Subcutaneous abdominal adipose tissue (tissue), 5 donors: ENCODE data around the gene BICD2.

Source experiments
- H3K27ac ChIP-seq: one replicate; pipeline ENCODE4 v1.7.0; 2013; ENCODE audit warnings: low read depth, mild to moderate bottlenecking, inconsistent platforms, low read length, moderate library complexity
- H3K27me3 ChIP-seq, 5 donors: one replicate each; pipeline ENCODE4 v1.7.0; 2013; ENCODE audit warnings: low read length in 5 of 5, inconsistent platforms in 1 of 5; ENCODE audit not compliant: control insufficient read depth in 5 of 5, insufficient read depth in 4 of 5
- H3K36me3 ChIP-seq, 5 donors: one replicate each; pipeline ENCODE4 v1.7.0; 2013; ENCODE audit warnings: low read length in 5 of 5; ENCODE audit not compliant: control insufficient read depth in 5 of 5, insufficient read depth in 5 of 5
- H3K4me1 ChIP-seq, 5 donors: one replicate each; pipeline ENCODE4 v1.7.0; 2013; ENCODE audit warnings: low read length in 5 of 5, mild to moderate bottlenecking in 3 of 5, moderate library complexity in 1 of 5; ENCODE audit not compliant: control insufficient read depth in 5 of 5, insufficient read depth in 5 of 5
- H3K4me3 ChIP-seq, 5 donors: one replicate each; pipeline ENCODE4 v1.7.0; 2013; ENCODE audit warnings: low read length in 5 of 5, low read depth in 1 of 5
- H3K9ac ChIP-seq, 5 donors: one replicate each; pipeline ENCODE4 v1.7.0; 2013; ENCODE audit warnings: low read length in 5 of 5, mild to moderate bottlenecking in 4 of 5, moderate library complexity in 3 of 5
- H3K9me3 ChIP-seq, 5 donors: one replicate each; pipeline ENCODE4 v1.7.0; 2013; ENCODE audit warnings: low read length in 5 of 5; ENCODE audit not compliant: control insufficient read depth in 5 of 5
- donor health status: healthy.
- donor health status: healthy.
- donor health status: healthy.
- donor health status: healthy.
- donor health status: healthy.

Gene BICD2

DNA sequence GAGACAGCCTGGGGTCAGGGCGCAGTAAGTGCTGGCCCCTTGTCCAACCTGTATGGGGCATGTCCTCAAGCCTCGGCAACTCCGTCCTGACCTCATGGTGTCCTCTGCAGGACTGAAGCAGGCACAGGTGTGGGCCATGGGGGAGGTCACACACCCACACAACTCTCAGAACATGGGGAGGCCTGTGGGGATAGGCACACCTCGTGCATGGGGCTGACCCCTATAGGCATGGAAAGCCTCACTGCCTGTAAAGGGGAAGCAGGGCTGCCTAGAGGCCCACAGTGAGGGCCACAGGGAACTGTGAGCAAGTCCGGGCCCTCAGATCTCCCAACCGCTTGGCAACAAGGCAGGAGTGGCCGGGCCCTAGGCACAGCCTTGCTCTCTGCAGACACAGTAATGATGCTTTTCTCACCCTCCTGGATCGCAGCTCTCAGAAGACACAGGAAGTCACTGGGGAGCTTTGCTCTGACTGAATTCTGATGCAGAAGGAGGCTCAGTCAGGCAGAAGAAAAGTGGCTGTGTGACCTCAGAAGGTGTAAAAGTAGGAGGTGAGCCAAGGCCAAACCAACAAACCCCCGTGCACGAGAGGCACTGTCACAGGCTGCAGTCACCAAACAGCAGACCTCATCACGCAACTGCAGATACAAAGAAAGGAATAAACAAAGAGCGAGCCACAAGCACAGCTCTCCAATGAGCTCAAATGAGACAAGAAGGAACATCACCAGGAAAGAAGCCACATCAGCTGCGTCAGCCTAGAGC lies 100.1 kb downstream of the BICD2 start:
- Histone ChIP-seq H3K9ac (no peak overlapping the region), H3K36me3 (peaks cover 0 to 21% (median 13%) of the 10 kb centered on the region in 5 donors), H3K9me3 (no peaks in the 10 kb centered on the region), H3K4me3 (no peak overlapping the region), H3K27ac (no peak overlapping the region), H3K27me3 (no peaks in the 10 kb centered on the region), H3K4me1 (peaks cover 0 to 14% (median 13%) of the 10 kb centered on the region in 5 donors)

DNA sequence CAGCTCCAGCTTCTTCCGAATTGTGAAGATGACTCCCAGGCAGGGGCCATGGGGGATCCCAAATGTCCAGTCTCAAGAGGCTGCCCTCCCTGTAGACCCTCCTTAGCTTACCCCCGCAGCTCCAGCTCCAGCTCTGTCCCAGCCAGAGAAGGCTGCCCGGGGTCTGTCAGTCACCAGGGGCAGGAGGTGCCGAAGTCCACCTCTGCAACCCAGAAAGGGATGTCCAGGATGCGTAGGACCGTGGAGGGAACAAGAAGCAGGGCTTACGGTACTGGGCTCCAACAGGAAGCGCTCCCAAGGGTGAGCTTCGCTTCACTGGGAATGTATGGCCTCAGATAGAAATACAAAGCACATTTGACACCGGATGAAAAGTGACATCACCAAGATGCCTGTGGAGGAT lies 100.7 kb downstream of the BICD2 start:
- Histone ChIP-seq H3K9ac (no peak overlapping the region), H3K27ac (no peak overlapping the region), H3K4me1 (peaks cover 0 to 8% (median 6%) of the 10 kb centered on the region in 5 donors), H3K36me3 (peaks cover 0 to 21% (median 13%) of the 10 kb centered on the region in 5 donors), H3K9me3 (no peaks in the 10 kb centered on the region), H3K4me3 (no peak overlapping the region), H3K27me3 (no peaks in the 10 kb centered on the region)

DNA sequence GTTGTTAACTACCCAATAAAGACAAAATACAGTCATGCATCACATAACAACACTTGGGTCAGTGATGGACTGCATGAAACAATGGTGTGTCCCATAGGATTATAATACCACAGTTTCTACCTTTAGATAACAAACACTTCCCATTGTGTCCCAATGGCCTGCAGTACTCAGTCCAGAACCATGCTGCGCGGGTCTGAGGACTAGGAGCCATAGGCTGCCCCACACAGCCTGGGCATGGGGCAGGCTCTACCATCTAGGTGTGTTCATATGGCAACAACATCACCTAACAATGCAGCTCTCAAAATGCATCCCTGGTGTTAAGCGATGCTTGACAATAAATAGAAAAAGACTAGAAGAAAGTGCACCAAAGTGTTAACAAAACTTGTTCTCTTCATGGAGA lies 101.5 kb downstream of the BICD2 start:
- peaks cover 0 to 24% (median 15%) of the 10 kb centered on the region in 5 donors for H3K36me3 ChIP-seq
- no peak overlapping the region for H3K27ac ChIP-seq
- no peaks in the 10 kb centered on the region for H3K27me3 ChIP-seq
- H3K4me1 ChIP-seq, result no peaks in the 10 kb centered on the region
- no peak overlapping the region for H3K9ac ChIP-seq
- no peaks in the 10 kb centered on the region for H3K9me3 ChIP-seq
- no peak overlapping the region for H3K4me3 ChIP-seq

DNA sequence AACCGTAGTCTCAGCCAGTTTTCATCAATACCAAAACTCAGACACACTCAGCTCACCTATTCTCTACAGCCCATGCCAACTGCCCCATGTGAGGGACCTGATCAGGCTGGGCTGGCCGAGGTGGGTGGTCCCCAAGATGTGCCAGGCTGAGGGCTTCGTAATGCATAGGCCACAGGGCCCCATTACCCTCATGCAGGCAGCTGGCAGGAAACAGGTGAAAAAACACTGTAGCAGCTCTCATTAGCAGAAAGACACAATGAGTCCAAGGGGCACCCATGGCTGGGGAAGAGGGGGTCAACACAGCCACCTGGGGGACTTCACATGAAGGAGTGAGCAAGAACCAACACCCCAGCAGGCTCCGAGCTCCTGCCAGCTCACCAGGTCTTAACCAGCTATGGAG lies 102.9 kb downstream of the BICD2 start:
- peaks cover 0 to 34% (median 17%) of the 10 kb centered on the region in 5 donors for H3K36me3 ChIP-seq
- no peaks in the 10 kb centered on the region for H3K9me3 ChIP-seq
- H3K4me3 ChIP-seq, result no peak overlapping the region
- H3K4me1 ChIP-seq, result no peaks in the 10 kb centered on the region
- H3K9ac ChIP-seq, result no peak overlapping the region
- H3K27ac ChIP-seq, result no peak overlapping the region
- H3K27me3 ChIP-seq, result no peaks in the 10 kb centered on the region
